GM18867 (cell line): ENCODE results near the gene BOC.

ENCODE experiments used
- ATAC-seq: cut with Tn5 transposase; IDR thresholded peaks from one replicate; pipeline ENCODE4 v1.9.1; 2021; ENCODE audit warnings: mild to moderate bottlenecking, moderate library complexity; ENCODE audit not compliant: unreplicated experiment

Gene BOC

GRCh38 chr3:113193288-113193687 lies 18.1 kb upstream of the BOC start:
- no peak for ATAC-seq

GRCh38 chr3:113193719-113194118 lies 17.6 kb upstream of the BOC start:
- ATAC-seq: no peak

- ATAC-seq: no peak
Measured at GRCh38 chr3:113194823-113195401, 16.4 kb upstream of the BOC start.

GRCh38 chr3:113200351-113200750 lies 11.0 kb upstream of the BOC start:
- ATAC-seq: no peak

- ATAC-seq: no peak
Measured at GRCh38 chr3:113200946-113201345, 10.4 kb upstream of the BOC start.

- no peak for ATAC-seq
Measured at GRCh38 chr3:113204371-113204770, 7.0 kb upstream of the BOC start.

GRCh38 chr3:113205481-113205880 lies 5.9 kb upstream of the BOC start:
- no peak for ATAC-seq

GRCh38 chr3:113210604-113211329 lies 590 bp upstream of the BOC start:
- ATAC-seq: no peak

GRCh38 chr3:113212150-113212843 lies 940 bp downstream of the BOC start:
- no peak for ATAC-seq

GRCh38 chr3:113212844-113213375 lies 1.6 kb downstream of the BOC start:
- ATAC-seq: no peak

- ATAC-seq: no peak
Measured at GRCh38 chr3:113213896-113214587, 2.7 kb downstream of the BOC start.

- ATAC-seq: no peak
Measured at GRCh38 chr3:113214917-113215595, 3.7 kb downstream of the BOC start.

- no peak for ATAC-seq
Measured at GRCh38 chr3:113216393-113216792, 5.0 kb downstream of the BOC start.

- no peak for ATAC-seq
Measured at GRCh38 chr3:113218011-113218680, 6.8 kb downstream of the BOC start.

- no peak for ATAC-seq
Measured at GRCh38 chr3:113218681-113219045, 7.3 kb downstream of the BOC start.

GRCh38 chr3:113219605-113220300 lies 8.4 kb downstream of the BOC start:
- ATAC-seq: no peak

GRCh38 chr3:113220721-113221120 lies 9.4 kb downstream of the BOC start:
- ATAC-seq: no peak

GRCh38 chr3:113221721-113222257 lies 10.4 kb downstream of the BOC start:
- no peak for ATAC-seq

- no peak for ATAC-seq
Measured at GRCh38 chr3:113222451-113223086, 11.2 kb downstream of the BOC start.
